ENCODE results near the gene FOXK2.

- TF ChIP-seq YY1 (IDR thresholded peaks at IDR 0.05; ENCODE audit: insufficient read depth, insufficient read length) (no peak), SUZ12 (IDR thresholded peaks at IDR 0.05; ENCODE audit: extremely low read depth, insufficient read depth, insufficient read length) (no peak)
Observed at GRCh38 chr17:82639628-82640027, 120.1 kb downstream of the FOXK2 start.
